HepG2 (cell line): ENCODE results near the gene SLC23A3. TPM values are rescaled to one million over a fixed set of nuclear protein-coding genes. Genes with fewer than 3 reads are reported as not detected.

Experiments used
- BCLAF1 ChIP-seq: fragments of 450-650 bp; IDR thresholded peaks from 2 replicates; pipeline ENCODE4 v1.6.1; 2017; ENCODE audit warnings: mild to moderate bottlenecking
- GTF2F1 ChIP-seq: fragments of 150-350 bp; IDR thresholded peaks from 2 replicates; pipeline ENCODE4 v1.6.1; 2014; ENCODE audit warnings: low read length
- HNRNPLL ChIP-seq: fragments of 200-400 bp; formaldehyde crosslinking; IDR thresholded peaks from 2 replicates; pipeline ENCODE4 v1.6.1; 2017; ENCODE audit warnings: mild to moderate bottlenecking, low read depth, low read length; ENCODE audit not compliant: poor library complexity, severe bottlenecking
- HOXA3 ChIP-seq: sonication (generic); formaldehyde crosslinking; IDR thresholded peaks from 2 replicates; pipeline ENCODE4 v1.5.0; 2020; ENCODE audit warnings: missing genetic modification reagents
- KLF12 ChIP-seq: sonication (generic); formaldehyde crosslinking; IDR thresholded peaks from 2 replicates; pipeline ENCODE4 v1.4.0; 2020; ENCODE audit warnings: missing genetic modification reagents, borderline replicate concordance
- KLF9 ChIP-seq: IDR thresholded peaks from 2 replicates; pipeline ENCODE4 v1.6.1; 2016; ENCODE audit warnings: low read depth
- KMT2A ChIP-seq: sonication (generic); formaldehyde crosslinking; IDR thresholded peaks from 2 replicates; pipeline ENCODE4 v1.4.0; 2020; ENCODE audit warnings: missing genetic modification reagents
- PCBP1 ChIP-seq: fragments of 200-400 bp; formaldehyde crosslinking; IDR thresholded peaks from 2 replicates; pipeline ENCODE4 v1.6.1; 2017; ENCODE audit warnings: mild to moderate bottlenecking, low read depth, low read length, borderline replicate concordance
- PHF21A ChIP-seq: sonication (generic); formaldehyde crosslinking; IDR thresholded peaks from 2 replicates; pipeline ENCODE4 v1.5.0; 2020; ENCODE audit warnings: mild to moderate bottlenecking, missing genetic modification reagents
- POLR2G ChIP-seq: fragments of 200-400 bp; formaldehyde crosslinking; IDR thresholded peaks from 2 replicates; pipeline ENCODE4 v1.6.1; 2018; ENCODE audit warnings: mild to moderate bottlenecking, low read depth, low read length, moderate library complexity
- RAD21 ChIP-seq: fragments of 450-650 bp; formaldehyde crosslinking; IDR thresholded peaks from 2 replicates; pipeline ENCODE4 v1.5.0; 2020; ENCODE audit warnings: mild to moderate bottlenecking
- SNRNP70 ChIP-seq: fragments of 200-400 bp; formaldehyde crosslinking; IDR thresholded peaks from 2 replicates; pipeline ENCODE4 v1.6.1; 2017; ENCODE audit warnings: mild to moderate bottlenecking, low read depth, low read length, moderate library complexity
- SSRP1 ChIP-seq: IDR thresholded peaks from 2 replicates; pipeline ENCODE4 v1.6.1; 2016; ENCODE audit warnings: control low read depth
- ZBTB46 ChIP-seq: sonication (generic); formaldehyde crosslinking; IDR thresholded peaks from 2 replicates; pipeline ENCODE4 v1.4.0; 2020; ENCODE audit warnings: mild to moderate bottlenecking, missing genetic modification reagents, borderline replicate concordance
- ZNF30 ChIP-seq: sonication (generic); formaldehyde crosslinking; IDR thresholded peaks from 2 replicates; pipeline ENCODE4 v1.5.0; 2020; ENCODE audit warnings: mild to moderate bottlenecking, missing genetic modification reagents
- ZNF318 ChIP-seq: sonication (generic); formaldehyde crosslinking; IDR thresholded peaks from 2 replicates; pipeline ENCODE4 v1.4.0; 2020; ENCODE audit warnings: mild to moderate bottlenecking, missing genetic modification reagents
- ZNF343 ChIP-seq: sonication (generic); formaldehyde crosslinking; IDR thresholded peaks from 2 replicates; pipeline ENCODE4 v1.4.0; 2020; ENCODE audit warnings: mild to moderate bottlenecking, missing genetic modification reagents
- polyA plus RNA-seq, 8 experiments: library from polyadenylated mRNA; depleted of rRNA in 3 of 8; stranded (reverse) in 7 of 8; unstranded in 1 of 8; fragments of >200 nt; fragmentation: Illumina TruSeq in 4 of 8; extraction: Trizol in 4 of 8; gene quantifications; 2 replicates each; pipeline versions ENCODE4 v1.2.1 to v1.2.3, GENCODE V29; 2011 to 2016; ENCODE audit warnings: low read depth in 4 of 8, missing spikeins in 1 of 8, mixed read lengths in 1 of 8; ENCODE audit not compliant: insufficient read depth in 1 of 8
- total RNA-seq, 5 experiments: library from RNA; depleted of rRNA; stranded (reverse); fragments of >200 nt; fragmentation: Illumina TruSeq; extraction: Trizol; gene quantifications; 2 replicates each; pipeline ENCODE4 v1.2.3, GENCODE V29; 2016; ENCODE audit warnings: low read depth in 1 of 5

The SLC23A3 gene
- total and polyA plus RNA-seq, 2 of the 13 experiments (the other 11 are each of a cell fraction or from before 2014, with no cell fraction given), result 0.38 to 0.78 TPM

GRCh38 chr2:219116776-219117646 lies 52.8 kb downstream of the SLC23A3 start (continued):
- TF ChIP-seq PHF21A (CRISPR knock-in tag) (peak; percentile 90), POLR2G (no peak), BCLAF1 (no peak), ZNF343 (CRISPR knock-in tag) (0 out of 2 replicates have a peak, but pooled peaks have one; percentile 49), SSRP1 (CRISPR knock-in tag) (no peak), ZBTB46 (CRISPR knock-in tag) (no peak), PCBP1 (no peak), HNRNPLL (no peak), KLF9 (CRISPR knock-in tag) (no peak), ZNF30 (no peak), SNRNP70 (no peak), KLF12 (CRISPR knock-in tag) (no peak), ZNF318 (CRISPR knock-in tag) (no peak), RAD21 (CRISPR knock-in tag) (no peak), KMT2A (CRISPR knock-in tag) (no peak), HOXA3 (CRISPR knock-in tag) (peak; percentile 48; the same call in 1 of the 2 replicates), GTF2F1 (no peak)
